ENCODE measurements around the gene DPRX.

The DPRX gene, protein sequence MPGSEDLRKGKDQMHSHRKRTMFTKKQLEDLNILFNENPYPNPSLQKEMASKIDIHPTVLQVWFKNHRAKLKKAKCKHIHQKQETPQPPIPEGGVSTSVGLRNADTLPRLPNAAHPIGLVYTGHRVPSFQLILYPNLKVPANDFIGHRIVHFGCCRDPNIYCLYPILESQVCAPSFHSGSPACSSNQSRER

DNA sequence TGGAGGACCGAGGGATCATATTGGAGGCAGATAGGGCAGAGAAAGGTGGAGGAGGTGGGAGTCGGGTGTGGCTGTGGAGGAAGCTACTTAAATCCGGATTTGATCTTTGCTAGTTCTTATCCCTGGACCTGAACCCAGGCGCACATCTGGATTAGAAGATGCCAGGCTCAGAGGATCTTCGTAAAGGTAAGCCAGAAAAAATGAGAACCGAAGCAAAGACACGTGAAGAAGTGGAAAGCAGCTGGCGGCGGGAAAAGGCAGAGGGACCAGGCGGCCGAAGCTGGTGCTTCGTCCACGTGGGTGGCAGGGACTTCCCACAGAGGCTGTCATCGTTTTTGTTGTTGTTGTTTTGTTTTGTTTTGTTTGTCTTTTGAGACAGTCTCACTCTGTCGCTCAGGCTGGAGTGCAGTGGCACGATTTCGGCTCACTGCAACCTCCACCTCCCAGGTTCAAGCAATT lies at the start of gene DPRX:
Gene DPRX (plus strand): TSS at position 51 of the 459 bp plus-strand sequence. CDS start 108 bp downstream, at position 159.
- DNase-seq = no peak

DNA sequence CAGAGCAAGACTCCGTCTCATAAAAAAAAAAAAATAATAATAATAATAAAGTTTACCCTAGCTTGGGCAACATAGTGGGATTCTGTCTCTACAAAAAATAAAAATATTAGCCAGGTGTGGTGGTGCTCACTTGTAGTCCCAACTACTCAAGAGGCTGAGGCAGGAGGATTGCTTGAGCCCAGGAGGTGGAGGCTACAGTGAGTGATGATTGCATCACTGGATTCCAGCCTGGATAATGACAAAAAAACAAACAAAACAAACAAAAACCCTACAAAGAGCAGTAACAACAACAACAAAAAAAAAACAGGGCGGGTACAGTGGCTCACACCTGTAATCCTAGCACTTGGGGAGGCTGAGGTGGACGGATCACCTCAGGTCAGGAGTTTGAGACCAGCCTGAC lies 48.6 kb upstream of the DPRX start:
- DNase-seq = no peak

DNA sequence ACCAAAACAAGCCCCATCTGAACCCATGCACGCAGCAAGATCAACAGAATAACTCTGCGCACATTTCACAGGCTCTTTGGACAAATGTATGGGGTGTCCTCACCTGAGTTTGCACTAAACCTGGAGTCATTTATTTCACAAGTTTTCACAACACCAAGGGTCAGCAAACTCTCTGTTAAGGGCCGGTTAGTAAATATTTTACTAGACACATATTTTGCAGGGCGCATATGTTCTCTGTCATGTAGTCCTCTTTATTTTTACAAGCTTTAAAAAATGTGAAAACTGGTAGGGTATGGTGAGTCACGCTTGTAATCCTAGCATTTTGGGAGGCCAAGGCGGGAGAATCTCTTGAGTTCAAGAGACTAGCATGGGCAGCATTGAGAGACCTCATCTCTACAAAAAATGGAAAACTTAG lies 45.5 kb upstream of the DPRX start:
- DNase-seq = no peak

DNA sequence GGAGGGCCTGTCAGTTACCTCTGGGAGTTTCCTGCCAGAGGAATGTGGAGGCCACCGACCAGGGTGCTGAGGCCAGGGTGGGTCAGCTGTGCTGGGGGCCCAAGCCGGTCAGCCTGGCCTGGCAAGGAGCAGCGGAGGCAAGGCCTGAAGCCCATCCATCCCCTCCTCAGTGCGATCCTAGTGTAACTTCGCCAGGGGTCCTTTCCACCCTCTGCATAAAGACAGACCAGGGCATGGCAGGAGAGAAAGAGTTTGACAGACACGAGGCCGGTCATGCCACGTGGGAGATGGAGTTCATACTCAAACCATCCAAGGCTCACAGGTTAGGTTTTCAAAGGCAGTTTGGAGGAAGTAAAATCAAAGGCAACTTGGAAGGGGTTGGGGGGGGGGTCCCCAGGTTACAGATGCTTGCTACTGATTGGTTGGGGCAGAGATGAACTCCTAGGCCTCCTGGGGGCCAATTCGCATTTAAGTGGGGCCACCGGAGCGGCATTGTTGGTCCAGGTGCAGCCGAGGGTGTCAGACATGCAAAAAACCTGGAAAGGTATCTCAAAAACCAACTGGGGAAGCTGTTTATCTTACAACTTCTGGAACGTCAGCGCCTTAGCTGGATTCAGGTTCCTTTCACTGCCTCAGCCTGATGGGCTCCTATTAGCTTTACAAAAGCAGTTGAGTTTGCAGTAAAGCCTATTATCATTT lies 36.8 kb upstream of the DPRX start:
- DNase-seq = no peak

DNA sequence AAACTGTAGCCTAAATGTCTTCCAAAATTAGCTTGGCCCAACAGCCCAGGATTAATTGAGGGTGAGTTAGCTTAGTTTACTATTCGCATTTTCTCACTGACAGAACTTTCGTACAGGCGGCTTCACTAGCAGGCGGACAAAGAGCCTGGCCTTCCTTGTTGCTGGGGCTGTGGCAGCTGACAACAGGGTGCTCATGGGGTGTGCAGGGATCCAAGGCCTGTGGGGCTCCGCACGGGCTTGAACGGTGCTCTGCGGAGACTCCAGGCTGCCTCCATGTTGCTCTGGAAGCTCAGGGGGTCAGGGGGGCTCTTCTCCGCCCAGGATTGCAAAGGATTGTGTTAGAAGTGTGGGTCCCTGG lies 36.3 kb upstream of the DPRX start:
- no peak for DNase-seq

DNA sequence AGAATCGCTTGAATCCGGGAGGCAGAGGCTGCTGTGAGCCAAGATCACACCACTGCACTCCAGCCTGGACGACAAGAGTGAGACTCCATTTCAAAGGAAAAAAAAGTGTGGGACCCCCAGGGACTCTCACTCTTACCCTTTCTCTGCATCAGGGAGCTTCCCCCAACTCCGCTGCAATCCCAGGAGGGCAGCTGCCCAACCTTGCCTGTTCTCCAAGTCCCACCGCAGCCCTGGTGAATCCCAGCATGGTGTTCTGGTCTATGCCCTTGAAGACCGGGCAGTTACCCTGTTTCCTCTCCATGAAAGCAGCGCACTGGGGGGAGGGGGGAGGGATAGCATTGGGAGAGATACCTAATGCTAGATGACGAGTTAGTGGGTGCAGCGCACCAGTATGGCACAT lies 35.7 kb upstream of the DPRX start:
- DNase-seq = no peak

DNA sequence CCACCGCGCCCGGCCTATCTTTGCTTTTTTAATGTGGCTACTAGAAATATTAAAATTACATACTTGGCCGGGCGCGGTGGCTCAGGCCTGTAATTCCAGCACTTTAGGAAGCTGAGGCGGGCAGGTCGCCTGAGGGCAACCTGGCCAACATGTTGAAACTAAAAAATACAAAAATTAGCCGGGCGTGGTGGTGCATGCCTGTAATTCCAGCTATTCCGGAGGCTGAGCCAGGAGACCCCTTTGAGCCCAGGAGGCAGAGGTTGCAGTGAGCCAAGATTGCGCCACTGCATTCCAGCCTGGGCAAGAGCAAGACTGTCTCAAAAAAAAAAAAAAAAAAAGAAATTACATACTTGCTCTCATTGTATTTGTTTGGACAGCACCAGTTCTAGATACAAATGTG lies 34.8 kb upstream of the DPRX start:
- no peak for DNase-seq

DNA sequence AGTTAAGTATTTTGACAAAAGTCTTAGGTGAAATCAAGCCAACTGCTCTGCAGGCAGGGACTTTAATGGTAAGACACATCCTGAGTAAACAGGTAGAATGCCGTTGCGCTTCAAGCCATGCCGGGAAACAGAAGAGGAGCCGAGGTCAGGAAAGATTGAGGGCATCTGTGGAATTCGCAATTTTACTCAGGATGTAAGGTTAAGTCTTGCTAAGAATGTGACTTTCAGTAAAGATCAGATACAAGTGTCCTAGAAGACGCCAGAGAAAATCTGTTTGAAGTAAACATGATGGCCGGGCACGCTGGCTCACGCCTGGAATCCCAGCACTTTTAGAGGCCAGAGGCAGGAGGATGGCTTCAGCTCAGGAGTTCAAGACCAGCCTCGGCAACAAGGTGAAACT lies 33.4 kb upstream of the DPRX start:
- no peak for DNase-seq

DNA sequence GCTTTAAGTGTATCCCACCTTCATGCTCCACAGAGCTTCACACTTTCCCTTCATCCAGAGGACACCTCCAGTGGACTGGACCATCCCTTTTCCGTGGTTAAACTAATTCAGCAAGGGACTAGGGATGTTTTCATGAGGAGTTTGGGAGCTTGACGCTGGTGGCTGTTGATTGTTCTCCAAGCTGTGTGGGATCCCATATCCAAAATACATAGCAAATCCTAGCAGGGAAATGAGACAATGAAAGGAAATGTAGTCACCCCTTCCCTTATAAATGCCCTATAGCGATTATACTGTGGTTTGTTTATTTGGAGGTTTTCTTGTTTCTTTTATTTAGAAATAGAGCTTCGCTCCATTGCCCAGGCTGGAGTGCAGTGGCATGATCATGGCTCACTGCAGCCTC lies 31.6 kb upstream of the DPRX start:
- no peak for DNase-seq

DNA sequence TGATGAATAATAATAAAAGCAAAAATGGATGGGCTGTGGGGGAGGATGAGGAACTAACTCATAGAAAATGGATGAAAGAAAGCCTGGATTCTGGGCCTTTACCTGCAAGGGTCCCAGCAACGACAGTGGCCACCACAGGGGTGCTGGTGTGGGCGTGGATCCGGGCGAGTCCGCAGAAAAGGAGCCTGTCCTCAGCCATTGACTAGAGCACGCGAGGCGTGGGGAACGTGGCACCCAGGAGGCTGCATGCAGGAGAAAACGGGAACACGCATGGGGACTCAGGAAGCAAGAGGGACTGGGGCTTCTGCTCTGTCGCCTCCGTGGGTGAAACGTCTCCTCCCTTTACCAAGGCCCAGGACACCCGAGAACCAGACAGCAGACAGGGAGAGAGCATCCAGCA lies 25.8 kb upstream of the DPRX start:
- DNase-seq = no peak

DNA sequence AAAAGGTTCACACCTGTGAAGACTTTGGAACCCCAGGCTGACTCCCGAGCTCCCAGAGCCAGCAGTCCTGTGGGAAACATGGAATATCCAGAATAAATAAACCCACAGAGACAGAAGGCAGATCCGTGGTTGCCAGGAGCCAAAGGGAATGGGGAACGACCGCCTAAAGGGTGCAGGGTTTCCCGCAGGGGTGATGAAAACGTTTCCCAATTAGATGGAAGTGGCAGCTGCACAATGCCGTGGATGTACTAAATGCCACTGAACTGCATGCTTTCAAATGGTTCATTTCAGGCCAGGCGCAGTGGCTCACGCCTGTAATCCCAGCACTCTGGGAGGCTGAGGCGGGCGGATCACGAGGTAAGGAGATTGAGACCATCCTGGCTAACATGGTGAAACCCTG lies 23.4 kb upstream of the DPRX start:
- DNase-seq = no peak

DNA sequence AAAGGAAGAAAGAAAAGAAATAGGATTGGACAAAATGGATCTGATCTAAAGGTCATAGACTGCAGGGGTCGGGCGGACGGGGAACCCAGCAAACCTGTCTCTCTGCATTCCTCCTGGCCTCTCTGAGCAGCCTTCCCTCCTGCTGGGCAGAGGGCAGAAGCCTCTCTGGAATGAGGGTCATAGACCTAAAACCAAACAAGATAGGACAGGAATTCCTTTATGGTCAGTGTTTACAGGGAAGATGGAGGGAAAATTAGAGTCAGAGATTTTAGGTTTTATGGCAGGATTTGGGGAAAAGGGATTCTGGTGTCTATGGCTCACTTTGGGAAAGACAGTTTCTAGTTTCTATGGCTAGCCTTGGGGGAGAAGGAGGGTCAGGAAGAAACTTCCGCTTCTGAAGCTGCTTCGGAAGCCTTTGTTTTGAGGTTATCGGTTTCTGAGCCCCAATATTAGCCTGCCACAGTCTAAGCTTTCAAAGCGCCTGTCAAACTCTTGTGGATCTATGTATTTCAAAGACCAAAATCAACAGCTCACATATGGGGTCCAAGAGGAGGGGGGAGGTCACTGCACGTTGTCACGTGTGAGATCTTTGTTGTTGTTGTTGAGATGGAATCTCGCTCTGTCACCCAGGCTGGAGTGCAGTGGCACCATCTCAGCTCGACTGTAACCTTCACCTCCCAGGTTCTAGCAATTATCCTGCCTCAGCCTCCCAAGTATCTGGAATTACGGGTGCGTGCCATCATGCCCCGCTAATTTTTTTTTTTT lies 18.9 kb upstream of the DPRX start:
- DNase-seq = no peak

DNA sequence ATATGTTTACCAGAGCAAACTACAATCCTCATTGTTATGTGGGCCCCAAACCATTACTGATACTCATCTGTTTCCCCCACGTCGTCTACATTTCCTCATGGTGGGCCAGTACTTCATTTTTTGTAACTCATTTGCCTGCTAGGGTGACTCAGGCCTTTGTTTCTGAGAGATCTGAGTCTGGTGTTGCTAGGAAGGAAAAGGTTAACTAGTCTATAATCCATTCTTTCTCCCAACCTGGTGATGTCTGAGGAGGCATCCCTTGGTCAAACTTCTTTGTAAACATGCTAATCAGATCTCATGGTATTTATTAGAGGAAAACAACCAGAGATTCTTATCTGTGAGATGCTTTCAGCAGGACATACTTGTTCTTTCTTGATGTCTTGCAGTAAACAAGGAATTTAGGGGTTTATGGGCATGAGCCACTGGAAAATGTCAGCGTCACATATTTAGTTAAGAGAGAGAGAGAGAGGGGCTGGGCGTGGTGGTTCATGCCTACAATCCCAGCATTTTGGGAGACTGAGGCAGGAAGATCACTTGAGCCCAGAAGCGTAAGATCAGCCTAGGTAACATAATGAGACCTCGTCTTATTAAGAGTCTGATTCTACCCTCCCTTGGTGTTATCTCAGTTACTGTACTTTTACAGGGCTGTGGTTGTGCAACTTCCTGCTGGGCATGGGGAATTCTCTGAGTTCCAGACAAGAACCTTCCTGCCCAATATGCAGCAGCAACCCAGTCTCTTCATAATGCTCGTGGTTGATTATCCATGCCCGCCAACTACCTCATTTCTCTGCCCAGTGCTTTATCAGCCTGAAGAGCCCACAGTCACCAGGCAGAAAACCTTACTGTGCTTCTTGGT lies 9.7 kb upstream of the DPRX start:
- no peak for DNase-seq

DNA sequence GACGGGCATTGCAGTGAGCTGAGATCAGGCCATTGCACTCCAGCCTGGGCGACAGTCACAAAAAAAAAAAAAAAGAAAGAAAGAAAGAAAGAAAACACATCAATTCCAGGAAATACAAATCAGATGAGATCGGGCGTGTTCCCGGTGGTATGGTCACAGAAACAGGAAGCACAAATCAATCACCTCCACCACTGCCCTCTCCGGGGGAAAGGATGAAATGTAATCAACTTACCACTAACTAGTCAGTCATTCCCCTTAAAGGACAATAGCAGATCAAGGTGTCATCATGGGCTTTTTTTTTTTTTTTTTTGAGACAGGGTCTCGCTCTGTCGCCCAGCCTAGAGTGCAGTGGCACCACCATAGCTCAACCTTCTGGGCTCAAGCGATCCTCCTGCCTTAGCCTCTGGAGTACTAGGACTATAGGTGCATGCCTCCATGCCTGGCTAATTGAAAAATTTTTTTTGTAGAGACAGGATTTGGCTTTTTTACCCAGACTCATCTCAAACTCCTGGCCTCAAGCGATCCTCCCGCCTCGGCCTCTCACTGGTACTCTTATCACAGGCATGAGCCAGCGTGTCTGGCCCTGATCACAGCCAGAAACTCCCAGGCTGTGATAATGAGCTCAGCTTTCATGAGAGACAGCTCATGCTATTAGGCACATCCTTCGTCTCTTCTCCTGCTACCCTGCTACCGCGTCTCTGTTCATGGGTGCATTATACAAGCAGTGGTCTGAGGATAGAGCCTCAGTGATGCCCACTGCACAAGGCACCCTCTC lies 6.8 kb upstream of the DPRX start:
- DNase-seq = no peak

DNA sequence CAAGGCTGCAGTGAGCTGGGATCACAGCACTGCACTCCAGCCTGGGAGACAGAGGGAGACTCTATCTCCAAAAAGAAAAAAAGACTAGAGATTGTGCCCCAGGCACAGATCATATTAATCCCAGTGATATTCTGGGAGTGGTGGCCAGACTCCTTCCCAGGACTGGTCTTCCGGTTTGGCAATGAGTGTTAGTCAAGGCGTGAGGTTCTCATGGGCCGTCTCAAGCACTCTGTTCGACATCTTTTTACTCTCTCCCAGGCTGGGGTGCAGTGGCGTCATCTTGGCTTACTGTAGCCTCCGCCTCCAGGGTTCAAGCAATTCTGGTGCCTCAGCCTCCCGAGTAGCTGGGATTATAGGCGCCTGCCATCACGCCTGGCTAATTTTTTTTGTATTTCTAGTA lies 5.3 kb upstream of the DPRX start:
- DNase-seq = no peak

DNA sequence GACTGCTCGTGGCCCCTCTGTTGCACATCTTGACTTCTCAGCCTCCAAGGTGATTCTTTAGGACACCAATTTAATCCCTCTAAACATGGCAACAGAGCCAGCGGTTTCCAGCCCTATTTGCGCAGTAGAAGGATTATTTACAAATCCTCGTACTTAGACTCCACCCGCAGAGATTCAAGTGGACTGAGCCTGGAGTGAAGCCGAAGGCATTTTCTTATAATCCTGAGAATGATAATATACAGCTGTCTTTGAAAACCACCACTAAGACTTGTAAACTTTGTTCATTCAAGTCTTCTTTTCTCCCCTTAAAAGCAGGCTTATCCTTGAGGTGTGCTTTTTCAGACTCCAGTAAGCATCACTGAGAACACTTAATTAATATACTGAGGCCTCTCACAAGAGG lies 4.8 kb upstream of the DPRX start:
- DNase-seq = no peak

DNA sequence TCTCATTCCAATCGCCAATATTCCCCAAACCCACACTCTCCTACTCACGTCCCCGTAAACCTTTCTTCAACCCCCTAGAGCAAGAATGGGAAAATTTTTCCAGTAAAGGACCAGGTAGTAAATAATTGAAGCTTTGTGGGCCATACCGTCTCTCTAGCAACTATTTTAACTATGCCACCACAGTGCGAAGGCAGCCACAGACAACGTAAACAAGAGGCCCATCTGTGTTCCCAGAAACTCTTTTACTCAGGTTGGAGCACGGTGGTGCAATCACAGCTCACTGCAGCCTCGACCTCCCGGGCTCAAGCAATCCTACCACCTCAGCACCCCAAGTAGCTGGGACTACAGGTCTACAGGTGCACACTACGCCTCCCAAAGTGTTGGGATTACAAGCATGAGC lies 3.0 kb downstream of the DPRX start:
- no peak for DNase-seq

DNA sequence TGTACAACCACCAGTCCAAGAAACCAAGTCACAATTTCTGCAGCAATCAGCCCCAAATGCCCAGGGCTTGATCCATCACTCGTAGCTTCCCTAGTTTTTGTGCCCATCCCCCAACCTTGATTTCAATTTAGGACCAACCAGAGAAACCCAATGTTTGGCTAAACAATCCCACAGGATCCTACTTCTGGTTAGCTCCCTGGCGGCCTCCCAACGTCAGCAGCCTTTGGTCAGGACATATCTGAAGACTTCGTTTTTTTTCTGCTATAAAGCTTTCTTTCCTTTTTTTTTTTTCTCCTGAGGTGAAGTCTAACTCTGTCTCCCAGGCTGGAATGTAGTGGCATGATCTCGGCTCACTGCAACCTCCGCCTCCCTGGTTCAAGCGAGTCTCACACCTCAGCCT lies 7.7 kb downstream of the DPRX start:
- DNase-seq = no peak

DNA sequence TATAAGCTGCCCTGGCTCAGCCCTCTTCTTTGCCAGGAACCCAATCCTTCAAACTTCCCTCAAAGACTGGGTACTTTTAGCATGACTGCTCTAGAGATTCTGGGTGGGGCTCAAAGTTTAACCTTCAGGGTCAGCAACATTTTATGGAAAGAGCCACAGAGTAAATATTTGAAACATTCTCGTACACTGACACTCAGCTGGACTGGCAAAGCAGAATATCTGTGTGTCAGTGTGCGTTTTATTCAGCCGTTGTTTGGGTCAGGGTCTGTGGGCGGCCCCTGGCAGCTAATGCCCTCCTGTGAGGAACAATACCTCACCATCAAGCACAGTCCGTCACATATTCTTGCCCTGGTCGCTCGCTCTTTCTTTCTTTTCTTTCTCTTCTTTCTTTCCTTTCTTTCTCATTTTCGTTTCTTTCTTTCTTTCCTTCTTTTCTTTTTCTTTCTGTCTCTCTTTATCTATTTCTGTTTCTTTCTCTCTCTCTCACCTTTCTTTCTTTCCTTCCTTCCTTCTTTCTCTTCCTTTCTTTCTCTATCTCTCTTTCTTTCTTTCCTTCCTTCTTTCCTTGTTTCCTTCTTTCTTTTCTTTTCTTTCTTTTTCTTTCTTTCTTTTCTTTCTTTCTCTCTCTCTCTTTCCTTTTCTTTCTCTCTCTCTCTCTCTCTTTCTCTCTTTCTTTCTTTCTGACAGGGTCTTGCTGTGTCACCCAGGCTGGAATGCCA lies 10.7 kb downstream of the DPRX start:
- DNase-seq = no peak

DNA sequence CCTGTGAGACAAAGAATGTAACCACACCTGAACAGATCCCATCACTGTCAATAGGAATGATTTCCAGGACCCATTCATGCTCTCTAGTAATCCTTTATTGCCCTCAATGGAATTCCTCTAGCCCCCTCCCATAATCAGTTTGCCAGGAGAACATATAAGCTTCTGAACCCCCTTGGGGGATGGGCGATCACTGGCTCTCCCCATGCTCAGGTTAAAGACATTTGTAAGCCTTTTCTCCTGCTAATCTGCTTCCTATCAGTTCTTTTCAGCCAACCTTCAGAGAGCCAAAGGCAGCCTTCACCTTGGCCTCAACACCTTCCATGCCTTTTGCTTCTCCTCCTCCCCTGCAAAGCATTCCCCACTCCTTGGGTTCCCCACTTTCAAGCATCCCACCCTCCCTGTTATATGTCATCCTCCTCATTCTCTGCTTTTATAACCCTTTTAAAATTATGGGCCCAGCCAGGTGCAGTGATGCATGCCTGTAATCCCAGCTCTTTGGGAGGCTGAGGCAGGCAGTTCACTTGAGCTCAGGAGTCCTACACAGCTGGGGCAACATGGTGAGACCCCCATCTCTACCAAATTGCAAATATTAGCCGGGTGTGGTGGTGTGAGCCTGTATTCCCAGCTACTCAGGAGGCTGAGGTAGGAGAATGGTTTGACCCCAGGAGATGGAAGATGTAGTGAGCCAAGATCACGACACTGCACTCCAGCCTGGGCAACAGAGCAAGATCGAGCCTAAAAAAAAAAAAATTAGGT lies 12.4 kb downstream of the DPRX start:
- no peak for DNase-seq

DNA sequence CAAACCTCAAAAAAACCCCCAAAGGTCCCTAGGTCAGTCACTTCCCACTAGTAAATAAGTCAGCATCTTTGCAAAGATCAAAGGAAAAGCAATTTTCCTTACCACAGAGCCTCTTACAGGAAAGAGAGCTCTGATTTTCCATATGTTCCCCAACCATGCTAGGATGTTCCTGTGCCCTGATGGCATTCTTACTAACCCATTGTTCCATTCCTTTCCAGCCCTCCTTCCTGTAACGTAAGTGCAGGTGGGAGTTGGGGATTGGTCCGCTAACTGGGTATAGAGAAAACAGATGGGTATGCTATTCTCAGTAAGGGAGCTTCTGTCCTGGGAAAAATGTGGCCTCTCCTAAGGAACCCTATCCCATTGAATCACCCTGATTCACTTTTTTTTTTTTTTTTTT lies 14.3 kb downstream of the DPRX start:
- DNase-seq = no peak

Data from 8988T (cell line).